Neural progenitor cell (in vitro differentiated cells): Measurements from ENCODE around the gene CIDEB.

ENCODE experiments used
- EZH2 ChIP-seq: fragments of 200-600 bp; sonication (generic); IDR thresholded peaks from 2 replicates; pipeline ENCODE4 v1.6.1; 2017; ENCODE audit warnings: antibody characterized with exemption, mild to moderate bottlenecking, moderate library complexity
- EZH2phosphoT487 ChIP-seq: fragments of 200-600 bp; sonication (generic); IDR thresholded peaks from 2 replicates; pipeline ENCODE4 v1.6.1; 2017; ENCODE audit warnings: antibody characterized with exemption
- TF ChIP-seq, protein P1 (sequence below): fragments of 200-600 bp; sonication (generic); IDR thresholded peaks from 2 replicates; pipeline ENCODE4 v1.5.1; 2017; ENCODE audit warnings: antibody characterized with exemption, mild to moderate bottlenecking

DNA sequence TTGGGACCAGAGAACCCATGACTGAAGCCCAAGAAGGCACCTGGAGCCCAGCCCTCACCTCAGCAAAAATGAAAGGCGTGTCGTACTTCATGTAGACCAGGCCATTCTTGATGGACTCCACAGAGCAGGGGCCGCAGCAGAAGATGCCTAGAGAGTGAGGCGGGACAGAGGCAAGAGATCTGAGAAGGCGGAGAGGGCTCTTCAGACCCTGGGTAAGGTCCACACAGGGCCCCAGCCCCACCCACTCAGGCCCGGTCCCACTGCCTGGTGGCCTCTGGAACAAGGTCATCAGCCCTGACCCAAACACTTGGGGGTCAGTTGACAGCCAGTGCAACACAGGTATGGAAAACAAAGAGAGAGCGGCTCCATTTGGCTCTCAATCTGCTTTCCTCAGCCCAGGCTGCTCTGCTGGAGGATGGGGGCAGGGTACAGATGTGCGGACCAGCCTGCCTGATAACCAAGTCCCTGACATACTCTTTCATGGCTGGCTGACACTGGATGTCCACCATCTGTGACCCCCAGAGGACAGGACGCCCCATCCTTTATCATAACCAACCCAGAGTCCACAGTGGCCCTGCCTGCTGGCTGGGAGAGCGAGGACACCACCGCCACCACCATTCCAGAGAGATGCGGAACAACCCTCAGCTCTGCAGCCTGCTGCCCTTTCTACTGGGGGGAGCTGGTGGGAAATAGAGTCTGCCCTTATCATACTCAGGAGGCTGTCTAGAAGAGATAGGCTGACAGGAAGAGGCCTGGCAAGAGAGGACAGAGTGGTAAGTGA, 51.7 kb downstream of the CIDEB start:
- TF ChIP-seq, protein P1, sequence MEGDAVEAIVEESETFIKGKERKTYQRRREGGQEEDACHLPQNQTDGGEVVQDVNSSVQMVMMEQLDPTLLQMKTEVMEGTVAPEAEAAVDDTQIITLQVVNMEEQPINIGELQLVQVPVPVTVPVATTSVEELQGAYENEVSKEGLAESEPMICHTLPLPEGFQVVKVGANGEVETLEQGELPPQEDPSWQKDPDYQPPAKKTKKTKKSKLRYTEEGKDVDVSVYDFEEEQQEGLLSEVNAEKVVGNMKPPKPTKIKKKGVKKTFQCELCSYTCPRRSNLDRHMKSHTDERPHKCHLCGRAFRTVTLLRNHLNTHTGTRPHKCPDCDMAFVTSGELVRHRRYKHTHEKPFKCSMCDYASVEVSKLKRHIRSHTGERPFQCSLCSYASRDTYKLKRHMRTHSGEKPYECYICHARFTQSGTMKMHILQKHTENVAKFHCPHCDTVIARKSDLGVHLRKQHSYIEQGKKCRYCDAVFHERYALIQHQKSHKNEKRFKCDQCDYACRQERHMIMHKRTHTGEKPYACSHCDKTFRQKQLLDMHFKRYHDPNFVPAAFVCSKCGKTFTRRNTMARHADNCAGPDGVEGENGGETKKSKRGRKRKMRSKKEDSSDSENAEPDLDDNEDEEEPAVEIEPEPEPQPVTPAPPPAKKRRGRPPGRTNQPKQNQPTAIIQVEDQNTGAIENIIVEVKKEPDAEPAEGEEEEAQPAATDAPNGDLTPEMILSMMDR: no peak
- no peak for TF ChIP-seq EZH2
- TF ChIP-seq EZH2phosphoT487: no peak
